ENCODE data around the gene TRIM56.
"Not testable (repeated sequence)": the region's sequence is repeated elsewhere in the genome, so short reads cannot be mapped to it uniquely, and the experiment has no call there.

Gene TRIM56, protein sequence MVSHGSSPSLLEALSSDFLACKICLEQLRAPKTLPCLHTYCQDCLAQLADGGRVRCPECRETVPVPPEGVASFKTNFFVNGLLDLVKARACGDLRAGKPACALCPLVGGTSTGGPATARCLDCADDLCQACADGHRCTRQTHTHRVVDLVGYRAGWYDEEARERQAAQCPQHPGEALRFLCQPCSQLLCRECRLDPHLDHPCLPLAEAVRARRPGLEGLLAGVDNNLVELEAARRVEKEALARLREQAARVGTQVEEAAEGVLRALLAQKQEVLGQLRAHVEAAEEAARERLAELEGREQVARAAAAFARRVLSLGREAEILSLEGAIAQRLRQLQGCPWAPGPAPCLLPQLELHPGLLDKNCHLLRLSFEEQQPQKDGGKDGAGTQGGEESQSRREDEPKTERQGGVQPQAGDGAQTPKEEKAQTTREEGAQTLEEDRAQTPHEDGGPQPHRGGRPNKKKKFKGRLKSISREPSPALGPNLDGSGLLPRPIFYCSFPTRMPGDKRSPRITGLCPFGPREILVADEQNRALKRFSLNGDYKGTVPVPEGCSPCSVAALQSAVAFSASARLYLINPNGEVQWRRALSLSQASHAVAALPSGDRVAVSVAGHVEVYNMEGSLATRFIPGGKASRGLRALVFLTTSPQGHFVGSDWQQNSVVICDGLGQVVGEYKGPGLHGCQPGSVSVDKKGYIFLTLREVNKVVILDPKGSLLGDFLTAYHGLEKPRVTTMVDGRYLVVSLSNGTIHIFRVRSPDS

DNA sequence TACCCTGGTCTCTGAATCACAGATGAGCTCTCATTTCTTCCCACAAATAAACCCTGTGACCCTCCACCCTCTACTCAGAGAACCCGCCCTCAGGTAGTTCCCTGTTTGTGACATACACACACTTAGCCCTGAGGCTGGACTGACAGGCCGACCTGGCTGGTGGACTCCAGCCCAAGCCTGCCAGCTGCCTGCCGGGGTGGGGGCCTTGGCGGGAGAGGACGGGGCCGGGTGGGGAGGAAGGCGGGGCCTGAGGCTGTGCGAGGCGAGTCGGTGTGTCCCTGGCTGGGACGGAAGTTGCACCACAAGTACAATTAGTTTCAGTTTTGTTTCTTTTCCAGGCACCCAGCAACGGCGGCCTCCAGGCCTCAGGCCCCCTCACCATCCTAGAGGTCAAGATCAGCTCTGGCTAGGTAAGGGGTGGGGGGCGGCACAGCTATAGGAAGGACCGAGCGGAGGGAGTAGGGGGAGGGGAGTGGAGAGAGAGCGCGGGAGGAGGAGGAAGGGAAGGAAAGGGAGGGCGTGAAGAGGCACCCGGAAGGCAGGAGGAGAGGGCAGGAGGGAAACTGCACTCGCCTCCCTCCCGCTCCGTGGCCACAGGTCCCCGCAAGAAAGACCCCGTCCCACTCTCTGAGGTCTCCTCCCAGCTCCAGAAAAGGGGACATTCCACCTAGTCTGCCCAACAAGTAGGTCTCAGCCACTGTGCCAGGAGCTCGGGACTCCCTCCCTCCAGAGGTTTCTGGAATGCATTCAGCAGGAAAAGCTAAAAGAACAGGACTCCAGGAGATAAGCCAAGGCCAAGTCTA lies at the start of gene TRIM56:
Gene TRIM56 (plus strand): TSS at position 320 of the 803 bp plus-strand sequence. CDS start 1,832 bp downstream, outside the sequence.
- DNase-seq (ENCODE audit: low read depth in 1 of 2, low spot score in 1 of 2) = peak; percentile 52

DNA sequence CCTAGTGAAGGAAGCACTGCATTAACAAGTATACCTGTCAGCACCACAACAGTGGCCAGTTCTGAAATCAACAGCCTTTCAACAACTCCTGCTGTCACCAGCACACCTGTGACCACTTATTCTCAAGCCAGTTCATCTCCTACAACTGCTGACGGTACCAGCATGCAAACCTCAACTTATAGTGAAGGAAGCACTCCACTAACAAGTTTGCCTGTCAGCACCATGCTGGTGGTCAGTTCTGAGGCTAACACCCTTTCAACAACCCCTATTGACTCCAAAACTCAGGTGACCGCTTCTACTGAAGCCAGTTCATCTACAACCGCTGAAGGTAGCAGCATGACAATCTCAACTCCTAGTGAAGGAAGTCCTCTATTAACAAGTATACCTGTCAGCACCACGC lies 49.3 kb upstream of the TRIM56 start:
- no peak for DNase-seq (ENCODE audit: low read depth in 1 of 2, low spot score in 1 of 2)

DNA sequence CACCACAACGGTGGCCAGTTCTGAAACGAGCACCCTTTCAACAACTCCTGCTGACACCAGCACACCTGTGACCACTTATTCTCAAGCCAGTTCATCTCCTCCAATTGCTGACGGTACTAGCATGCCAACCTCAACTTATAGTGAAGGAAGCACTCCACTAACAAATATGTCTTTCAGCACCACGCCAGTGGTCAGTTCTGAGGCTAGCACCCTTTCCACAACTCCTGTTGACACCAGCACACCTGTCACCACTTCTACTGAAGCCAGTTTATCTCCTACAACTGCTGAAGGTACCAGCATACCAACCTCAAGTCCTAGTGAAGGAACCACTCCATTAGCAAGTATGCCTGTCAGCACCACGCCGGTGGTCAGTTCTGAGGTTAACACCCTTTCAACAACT lies 44.0 kb upstream of the TRIM56 start:
- not testable (repeated sequence) for DNase-seq (ENCODE audit: low read depth in 1 of 2, low spot score in 1 of 2)

DNA sequence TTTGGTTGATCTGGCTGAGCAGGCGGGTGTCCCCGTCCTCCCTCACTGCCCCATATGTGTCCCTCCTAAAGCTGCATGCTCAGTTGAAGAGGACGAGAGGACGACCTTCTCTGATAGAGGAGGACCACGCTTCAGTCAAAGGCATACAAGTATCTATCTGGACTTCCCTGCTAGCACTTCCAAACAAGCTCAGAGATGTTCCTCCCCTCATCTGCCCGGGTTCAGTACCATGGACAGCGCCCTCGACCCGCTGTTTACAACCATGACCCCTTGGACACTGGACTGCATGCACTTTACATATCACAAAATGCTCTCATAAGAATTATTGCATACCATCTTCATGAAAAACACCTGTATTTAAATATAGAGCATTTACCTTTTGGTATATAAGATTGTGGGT lies 26.9 kb upstream of the TRIM56 start:
- DNase-seq (ENCODE audit: low read depth in 1 of 2, low spot score in 1 of 2) = peak; percentile 13 to 32

DNA sequence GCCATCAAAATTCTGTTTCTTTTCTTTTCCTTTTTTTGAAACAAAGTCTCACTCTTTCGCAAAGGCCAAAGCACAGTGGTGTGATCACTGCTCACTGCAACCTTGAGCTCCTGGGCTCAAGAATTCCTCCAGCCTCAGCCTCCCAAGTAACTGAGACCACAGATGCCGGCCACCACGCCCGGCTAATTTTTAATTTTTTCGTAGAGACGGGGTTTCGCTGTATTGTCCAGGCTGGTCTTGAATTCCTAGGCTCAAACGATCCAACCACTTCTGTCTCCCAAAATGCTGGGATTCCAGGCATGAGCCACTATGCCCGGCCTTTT lies 25.7 kb upstream of the TRIM56 start:
- no peak for DNase-seq (ENCODE audit: low read depth in 1 of 2, low spot score in 1 of 2)

DNA sequence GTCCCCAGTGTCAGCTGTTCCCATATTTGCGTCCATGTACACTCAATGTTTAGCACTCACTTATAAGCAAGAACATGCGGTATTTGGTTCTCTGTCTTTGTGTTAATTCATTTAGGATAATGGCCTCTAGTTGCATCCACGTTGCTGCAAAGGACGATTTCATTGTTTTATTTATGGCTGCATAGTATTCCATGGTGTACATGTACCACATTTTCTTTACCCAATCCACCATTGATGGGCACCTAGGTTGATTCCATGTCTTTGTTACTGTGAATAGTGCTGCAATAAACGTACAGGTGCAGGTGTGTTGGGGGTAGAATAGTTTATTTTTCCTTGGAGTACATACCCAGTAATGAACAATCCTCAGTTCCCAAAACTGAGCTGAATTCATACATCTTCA lies 24.3 kb upstream of the TRIM56 start:
- no peak for DNase-seq (ENCODE audit: low read depth in 1 of 2, low spot score in 1 of 2)

DNA sequence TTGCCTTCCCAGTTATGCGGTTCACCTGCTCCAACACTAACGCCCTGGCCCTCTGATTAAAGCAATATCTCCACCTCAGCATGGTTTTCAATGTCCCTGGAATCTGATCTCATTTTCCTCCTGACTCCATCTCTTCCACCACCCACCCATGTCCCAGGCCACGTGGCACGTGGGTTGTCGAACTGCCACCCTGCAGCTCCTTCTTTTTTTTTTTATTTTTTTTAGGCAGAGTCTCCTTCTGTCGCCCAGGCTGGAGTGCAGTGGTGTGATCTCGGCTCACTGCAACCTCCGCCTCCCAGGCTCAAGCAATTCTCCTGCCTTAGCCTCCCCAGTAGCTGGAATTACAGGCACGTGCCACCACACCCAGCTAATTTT lies 21.1 kb upstream of the TRIM56 start:
- not testable (repeated sequence) for DNase-seq (ENCODE audit: low read depth in 1 of 2, low spot score in 1 of 2)

DNA sequence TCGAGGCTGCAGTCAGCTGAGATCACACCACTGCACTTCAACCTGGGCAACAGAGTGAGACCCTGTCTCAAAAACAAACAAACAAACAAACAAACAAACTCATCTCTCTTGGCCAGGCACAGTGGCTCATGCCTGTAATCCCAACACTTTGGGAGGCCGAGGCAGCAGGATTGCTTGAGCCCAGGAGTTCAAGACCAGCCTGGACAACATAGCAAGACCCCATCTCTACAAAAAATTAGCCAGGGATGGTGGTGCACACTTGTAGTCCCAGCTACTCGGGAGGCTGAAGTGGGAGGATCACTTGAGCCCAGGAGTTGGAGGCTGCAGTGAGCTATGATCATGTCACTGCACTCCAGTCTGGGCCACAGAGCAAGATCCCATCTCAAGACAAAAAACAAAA lies 20.1 kb upstream of the TRIM56 start:
- DNase-seq (ENCODE audit: low read depth in 1 of 2, low spot score in 1 of 2) = not testable (repeated sequence)

DNA sequence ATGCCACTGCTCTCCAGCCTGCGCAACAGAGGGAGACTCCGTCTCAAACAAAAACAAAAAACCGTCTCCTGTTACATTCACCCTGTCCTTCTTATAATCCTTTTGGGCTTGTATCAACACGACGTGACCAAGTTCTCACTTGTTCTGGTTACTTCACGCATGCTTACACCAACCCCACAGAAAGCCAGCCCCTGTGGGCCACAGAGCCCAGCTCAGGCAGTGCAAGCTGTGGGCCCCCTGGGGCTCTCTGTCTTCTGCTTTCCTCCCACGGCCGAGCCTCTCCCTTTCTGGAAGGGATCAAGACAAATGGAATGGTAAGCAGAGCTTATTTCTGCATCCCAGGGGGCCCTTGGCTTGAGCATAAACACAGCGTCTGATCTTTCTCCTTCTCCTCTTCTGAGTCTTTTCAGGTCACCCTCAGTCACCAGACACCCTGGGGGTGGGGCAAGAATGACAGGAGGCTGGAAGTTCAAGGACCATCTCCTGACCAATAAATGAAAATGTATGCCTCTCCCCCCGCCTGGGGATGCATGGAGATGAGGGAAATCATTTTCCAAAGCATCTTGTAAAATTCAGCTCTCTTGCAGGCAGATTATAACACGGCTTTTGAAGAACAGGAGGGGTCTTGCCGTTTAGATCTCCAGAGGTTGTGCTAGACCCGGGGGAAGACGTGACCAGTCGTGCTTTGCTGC lies 19.0 kb upstream of the TRIM56 start:
- DNase-seq (ENCODE audit: low read depth in 1 of 2, low spot score in 1 of 2) = no peak

DNA sequence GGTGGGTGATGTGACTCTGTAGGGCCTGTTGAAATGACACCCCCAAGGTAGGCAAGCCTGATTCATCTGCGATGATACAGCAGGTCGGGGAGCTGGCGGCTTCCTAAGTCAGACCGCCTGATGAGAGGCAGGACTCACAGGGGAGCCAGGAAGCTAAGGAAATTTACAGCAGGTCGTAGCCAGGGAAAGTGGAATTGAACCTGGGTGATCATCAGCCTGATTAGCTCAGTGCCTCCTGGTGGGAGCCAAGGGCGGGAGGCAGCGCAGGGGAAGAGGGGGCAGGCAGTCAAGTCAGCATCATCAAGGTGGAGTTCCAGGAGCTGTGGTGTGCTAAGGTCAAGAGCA lies 18.5 kb upstream of the TRIM56 start:
- DNase-seq (ENCODE audit: low read depth in 1 of 2, low spot score in 1 of 2) = no peak

DNA sequence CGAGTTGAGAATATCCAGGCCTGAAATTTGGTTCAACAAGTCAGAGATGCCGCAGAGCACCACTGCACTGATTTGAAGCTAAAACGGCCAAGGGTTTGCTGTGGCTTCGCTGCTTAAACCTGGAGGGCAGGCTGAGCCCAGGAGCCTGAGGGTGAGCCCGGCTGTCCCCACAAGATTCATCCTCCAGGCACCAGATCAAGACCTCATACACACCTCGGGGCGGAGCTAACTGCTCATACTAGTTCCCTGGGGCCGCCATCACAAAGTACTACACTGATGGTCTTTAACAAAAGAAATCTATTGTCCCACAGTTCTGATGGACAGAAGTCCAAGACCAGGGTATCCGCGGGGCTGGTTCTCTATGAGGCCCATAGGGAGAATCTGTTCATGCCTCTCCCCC lies 16.9 kb upstream of the TRIM56 start:
- no peak for DNase-seq (ENCODE audit: low read depth in 1 of 2, low spot score in 1 of 2)

DNA sequence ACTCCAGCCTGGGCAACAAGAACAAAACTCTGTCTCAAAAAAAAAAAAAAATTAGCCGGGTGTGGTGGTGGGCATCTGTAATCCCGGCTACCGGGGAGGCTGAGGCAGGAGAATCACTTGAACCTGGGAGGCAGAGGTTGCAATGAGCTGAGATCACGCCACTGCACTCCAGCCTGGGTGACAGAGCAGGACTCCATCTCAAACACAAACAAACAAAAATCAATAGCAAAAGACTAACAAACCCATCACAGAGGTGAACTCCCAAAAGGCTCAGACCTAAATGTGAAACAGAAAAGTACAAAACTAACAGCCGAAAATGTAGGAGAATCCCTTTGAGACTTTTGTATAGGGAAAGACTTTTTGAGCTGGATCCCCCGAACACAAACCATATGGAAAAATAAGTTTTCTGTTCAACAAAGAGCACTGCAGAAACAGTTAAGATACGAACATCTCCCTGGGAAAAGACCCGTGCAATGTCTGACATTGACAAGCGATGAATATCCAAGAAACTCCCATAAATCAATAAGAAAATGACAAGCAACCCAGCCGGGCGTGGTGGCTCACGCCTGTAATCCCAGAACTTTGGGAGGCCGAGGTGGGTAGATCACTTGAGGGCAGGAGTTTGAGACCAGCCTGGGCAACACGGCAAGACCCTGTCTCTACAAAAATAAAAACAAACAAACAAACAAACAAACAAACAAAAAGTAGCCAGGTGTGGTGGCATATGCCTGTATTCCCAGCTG lies 13.7 kb upstream of the TRIM56 start:
- DNase-seq (ENCODE audit: low read depth in 1 of 2, low spot score in 1 of 2) = not testable (repeated sequence)

DNA sequence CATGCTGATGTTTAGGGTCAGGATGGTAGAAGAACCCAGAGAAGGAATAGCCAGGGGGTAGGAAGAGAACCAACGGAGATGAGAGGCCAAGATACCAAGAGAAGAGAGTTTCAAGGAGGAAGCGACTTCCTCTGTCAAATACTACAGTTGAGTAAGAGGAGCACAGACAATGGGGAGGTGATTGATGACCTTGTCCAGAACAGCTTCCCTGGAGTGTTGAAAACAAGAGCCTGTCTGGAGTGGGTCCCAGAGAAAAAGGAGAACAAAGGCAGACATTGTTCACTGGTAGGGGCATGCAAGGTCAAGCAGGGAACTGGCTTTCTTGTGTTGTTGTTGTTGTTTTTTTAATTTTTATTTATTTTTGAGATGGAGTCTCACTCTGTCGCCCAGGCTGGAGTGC lies 9.6 kb upstream of the TRIM56 start:
- DNase-seq (ENCODE audit: low read depth in 1 of 2, low spot score in 1 of 2) = no peak

DNA sequence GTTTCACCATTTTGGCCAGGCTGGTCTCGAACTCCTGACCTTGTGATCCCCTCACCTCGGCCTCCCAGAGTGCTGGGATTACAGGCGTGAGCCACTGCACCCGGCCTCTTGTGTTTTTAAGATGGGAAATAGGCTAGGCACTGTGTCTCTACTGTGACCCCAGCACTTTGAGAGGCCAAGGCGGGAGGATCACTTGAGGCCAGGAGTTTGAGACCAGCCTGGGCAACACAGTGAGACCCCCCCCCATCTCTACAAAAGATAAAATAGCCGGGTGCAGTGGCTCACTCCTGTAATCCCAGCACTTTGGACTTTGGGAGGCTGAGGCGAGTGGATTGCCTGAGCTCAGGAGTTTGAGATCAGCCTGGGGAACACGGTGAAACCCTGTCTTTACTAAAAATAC lies 9.1 kb upstream of the TRIM56 start:
- not testable (repeated sequence) for DNase-seq (ENCODE audit: low read depth in 1 of 2, low spot score in 1 of 2)

DNA sequence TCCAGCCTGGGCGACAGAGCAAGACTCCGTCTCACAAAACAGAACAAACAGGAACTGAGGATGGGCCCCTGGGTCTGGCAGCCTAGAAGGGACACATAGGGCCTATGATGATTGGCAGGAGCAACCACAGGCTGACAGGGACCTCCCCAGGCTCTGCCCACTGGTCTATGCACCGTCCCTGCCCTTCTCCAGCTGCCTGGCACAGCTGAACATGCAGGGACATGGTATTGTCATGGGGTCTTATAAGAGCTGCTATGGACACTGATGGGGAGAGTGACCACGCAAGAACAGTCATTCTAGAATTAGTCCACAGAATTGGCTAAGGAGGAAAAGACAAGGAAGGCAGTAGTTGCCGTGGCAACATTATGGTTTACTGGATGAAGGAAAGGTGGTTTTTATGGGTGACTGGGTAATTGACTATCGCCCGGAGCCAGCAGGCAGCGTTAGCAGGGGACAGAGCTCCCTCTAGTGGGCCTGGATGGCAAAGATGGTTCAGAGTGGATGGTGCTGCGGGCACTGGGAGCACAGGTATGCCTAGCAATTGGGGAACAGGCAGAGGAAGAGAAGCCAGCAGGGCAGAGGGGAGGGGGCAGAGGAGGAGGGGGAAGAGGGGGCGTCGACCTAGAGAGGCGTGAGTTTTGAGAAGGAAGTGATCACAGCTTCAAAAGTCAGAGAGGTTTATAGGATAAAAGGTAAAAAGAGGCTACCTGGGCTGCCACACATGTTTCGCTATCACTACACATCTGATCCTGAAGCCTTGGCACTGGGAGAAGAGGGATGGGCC lies 7.8 kb upstream of the TRIM56 start:
- peak; percentile 67 to 69 for DNase-seq (ENCODE audit: low read depth in 1 of 2, low spot score in 1 of 2)

DNA sequence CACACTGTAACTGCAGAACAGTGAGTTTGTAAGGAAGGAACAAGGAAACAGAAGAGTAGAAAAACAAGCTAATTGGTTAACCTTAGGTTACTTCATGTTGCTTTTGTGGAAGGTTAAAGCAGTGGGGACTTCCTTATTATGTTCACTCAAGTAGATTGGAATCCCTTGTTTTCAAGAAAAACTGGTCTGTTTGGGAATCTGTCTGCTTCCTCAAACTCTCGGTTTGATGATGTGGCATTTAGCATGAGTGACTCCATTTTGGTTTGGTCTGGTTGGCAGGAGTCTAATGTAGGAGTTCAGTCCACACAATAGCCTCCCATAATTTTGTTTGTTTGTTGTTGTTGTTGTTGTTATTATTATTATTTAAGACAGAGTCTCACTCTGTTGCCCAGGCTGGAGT lies 3.8 kb upstream of the TRIM56 start:
- DNase-seq (ENCODE audit: low read depth in 1 of 2, low spot score in 1 of 2) = no peak

DNA sequence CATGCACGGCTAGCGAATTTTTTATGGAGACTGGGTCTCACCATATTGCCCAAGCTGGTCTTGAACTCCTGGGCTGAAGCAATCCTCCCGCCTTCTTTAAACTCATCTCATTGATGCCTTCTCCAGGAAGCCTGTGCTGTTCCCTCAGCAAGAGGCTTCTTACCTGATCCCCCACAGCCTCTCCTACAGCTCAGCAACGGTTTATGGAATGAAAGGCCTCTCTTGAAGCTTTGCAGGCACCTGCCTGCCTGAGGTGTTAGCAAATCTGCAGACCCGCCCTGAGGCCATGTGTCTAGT lies 468 bp upstream of the TRIM56 start:
- no peak for DNase-seq (ENCODE audit: low read depth in 1 of 2, low spot score in 1 of 2)

DNA sequence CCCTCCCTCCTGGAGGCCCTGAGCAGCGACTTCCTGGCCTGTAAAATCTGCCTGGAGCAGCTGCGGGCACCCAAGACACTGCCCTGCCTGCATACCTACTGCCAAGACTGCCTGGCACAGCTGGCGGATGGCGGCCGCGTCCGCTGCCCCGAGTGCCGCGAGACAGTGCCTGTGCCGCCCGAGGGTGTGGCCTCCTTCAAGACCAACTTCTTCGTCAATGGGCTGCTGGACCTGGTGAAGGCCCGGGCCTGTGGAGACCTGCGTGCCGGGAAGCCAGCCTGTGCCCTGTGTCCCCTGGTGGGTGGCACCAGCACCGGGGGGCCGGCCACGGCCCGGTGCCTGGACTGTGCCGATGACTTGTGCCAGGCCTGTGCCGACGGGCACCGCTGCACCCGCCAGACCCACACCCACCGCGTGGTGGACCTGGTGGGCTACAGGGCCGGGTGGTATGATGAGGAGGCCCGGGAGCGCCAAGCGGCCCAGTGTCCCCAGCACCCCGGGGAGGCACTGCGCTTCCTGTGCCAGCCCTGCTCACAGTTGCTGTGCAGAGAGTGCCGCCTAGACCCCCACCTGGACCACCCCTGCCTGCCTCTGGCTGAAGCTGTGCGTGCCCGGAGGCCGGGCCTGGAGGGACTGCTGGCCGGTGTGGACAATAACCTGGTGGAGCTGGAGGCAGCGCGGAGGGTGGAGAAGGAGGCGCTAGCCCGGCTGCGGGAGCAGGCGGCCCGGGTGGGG lies 2.2 kb downstream of the TRIM56 start:
- DNase-seq (ENCODE audit: low read depth in 1 of 2, low spot score in 1 of 2) = no peak

DNA sequence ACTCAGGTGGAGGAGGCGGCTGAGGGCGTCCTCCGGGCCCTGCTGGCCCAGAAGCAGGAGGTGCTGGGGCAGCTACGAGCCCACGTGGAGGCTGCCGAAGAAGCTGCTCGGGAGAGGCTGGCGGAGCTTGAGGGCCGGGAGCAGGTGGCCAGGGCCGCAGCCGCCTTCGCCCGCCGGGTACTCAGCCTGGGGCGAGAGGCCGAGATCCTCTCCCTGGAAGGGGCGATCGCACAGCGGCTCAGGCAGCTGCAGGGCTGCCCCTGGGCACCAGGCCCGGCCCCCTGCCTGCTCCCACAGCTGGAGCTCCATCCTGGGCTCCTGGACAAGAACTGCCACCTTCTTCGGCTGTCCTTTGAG lies 2.8 kb downstream of the TRIM56 start:
- no peak for DNase-seq (ENCODE audit: low read depth in 1 of 2, low spot score in 1 of 2)

Measured in stimulated activated CD4-positive, alpha-beta T cell treated with anti-CD3 and anti-CD28 coated beads, Interleukin-15, amount 100 ng/mL, for 1 hour (primary cell).